ENCODE results near the gene NME4.
"Not testable (repeated sequence)": the region's sequence is repeated elsewhere in the genome, so short reads cannot be mapped to it uniquely, and the experiment has no call there.

Gene NME4

GRCh38 chr16:396199-396598, 800 bp upstream of the NME4 start:
- DNase-seq (ENCODE audit: low read depth in 1 of 2, low spot score in 1 of 2) = no peak

DNA sequence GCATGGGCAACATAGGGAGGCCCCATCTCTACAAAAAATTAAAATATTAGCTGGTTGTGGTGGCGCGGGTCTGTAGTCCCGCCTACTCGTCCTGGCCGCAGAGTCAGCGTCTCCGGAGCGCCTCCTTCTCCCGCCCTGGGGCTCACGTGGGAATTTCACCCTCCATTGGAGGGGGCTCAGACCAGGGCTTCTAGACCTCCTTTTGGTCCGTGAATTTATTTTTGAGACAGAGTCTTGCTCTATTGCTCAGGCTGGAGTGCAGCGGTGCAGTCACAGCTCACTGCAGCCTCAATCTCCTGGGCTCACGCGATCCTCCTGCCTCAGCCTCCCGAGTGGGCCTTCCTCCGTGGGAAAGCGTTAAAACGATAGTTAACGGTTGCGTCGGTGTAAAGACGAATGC, 394 bp upstream of the NME4 start:
- DNase-seq (ENCODE audit: low read depth in 1 of 2, low spot score in 1 of 2) = no peak

DNA sequence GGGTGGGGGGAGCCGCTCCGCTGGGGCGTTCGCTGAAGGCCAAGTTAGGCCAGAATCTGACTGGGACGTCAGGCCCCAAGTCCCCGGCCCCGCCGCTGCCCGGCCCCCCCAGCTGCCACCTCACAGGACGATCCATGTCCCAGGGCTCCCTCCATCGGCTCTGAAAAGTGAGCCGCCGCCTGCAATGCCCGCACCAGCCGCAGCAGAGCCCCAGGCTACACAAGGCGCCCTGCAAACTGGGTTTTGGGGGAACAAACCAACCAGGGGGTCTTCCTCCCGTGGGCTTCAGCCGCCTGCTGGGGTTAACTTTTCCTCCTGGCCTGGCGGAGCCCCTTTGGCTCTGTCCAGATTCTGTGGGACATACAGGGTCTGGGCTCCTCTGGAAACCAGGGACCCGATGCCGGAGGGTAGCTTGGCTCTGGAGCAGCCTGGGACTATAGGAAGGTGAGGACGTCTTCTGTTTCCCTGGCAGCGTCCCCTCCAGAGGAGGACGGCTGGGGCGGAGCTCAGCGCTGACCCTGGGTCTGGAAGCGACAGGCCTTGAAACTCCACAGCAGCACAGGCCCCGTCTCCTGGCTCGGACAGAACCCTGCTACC, 835 bp downstream of the NME4 start:
- no peak for DNase-seq (ENCODE audit: low read depth in 1 of 2, low spot score in 1 of 2)

DNA sequence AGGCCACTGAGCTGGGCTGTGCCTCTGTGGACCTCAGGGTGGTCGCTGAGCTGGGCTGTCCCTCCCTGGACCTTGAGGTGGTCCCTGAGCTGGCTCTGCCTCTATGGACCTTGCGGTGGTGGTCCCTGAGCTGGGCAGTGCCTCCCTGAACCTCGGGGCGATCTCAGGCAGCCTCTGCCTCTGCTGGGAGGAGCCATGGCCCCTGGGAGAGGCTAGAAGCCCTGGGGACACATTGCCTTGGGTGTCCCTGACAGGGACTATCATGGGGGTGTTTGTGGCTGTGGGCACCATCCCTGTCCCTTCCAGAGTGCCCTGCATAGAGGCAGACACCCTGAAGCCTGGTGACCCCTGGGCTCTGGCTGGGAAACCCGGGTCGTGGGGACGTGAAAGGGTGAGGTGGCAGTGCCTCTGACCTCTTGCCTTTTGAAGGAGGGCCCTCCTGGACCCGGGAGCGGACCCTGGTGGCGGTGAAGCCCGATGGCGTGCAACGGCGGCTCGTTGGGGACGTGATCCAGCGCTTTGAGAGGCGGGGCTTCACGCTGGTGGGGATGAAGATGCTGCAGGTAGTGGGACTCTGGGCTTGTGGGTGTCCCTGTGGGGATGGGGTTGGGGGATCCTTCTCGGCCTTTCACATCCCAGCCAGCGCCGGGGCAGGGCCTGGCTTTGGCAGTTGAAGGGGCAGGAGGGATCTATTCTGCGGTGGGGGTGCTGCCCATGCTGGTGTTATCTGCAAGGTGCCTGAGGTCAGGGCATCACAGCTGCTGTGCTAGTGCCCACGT, 1.8 kb downstream of the NME4 start:
- no peak for DNase-seq (ENCODE audit: low read depth in 1 of 2, low spot score in 1 of 2)

DNA sequence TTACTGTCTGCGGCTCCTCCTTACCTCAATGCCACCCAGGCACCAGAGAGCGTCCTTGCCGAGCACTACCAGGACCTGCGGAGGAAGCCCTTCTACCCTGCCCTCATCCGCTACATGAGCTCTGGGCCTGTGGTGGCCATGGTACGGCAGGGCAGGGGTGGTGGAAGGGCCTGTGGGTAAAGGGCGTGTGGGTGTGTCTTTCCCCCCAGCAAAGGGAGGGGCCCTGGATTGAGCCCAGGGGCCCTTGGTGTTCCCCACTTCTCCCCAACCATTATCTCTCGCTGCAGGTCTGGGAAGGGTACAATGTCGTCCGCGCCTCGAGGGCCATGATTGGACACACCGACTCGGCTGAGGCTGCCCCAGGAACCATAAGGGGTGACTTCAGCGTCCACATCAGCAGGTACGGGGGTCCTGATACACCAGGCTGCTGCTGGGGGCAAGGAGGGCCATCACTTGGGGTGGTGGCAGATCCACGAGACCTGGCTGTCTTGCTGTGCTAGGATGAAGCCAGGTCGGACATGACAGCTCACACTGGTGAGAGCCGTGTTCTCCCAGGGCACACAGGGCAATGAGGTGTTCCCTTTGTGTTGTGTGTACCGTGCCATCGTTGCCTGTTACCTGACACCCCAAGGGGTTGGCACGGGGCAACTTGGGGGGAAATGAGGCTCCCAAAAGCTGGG, 2.5 kb downstream of the NME4 start:
- DNase-seq (ENCODE audit: low read depth in 1 of 2, low spot score in 1 of 2) = no peak

- DNase-seq (ENCODE audit: low read depth in 1 of 2, low spot score in 1 of 2) = no peak
Observed at GRCh38 chr16:400061-400591, 3.1 kb downstream of the NME4 start.

- DNase-seq (ENCODE audit: low read depth in 1 of 2, low spot score in 1 of 2) = peak; percentile 97 to 99
Observed at GRCh38 chr16:401468-402348, 4.7 kb downstream of the NME4 start, which contains the start of gene DECR2. TSS of gene DECR2 (plus strand) at chr16:401885. CDS start at chr16:401964, 79 bp downstream.

GRCh38 chr16:404971-405486, 8.0 kb downstream of the NME4 start:
- no peak for DNase-seq (ENCODE audit: low read depth in 1 of 2, low spot score in 1 of 2)

- DNase-seq (ENCODE audit: low read depth in 1 of 2, low spot score in 1 of 2) = no peak
Observed at GRCh38 chr16:405548-406506, 8.8 kb downstream of the NME4 start.

GRCh38 chr16:407253-407652, 10.3 kb downstream of the NME4 start:
- no peak for DNase-seq (ENCODE audit: low read depth in 1 of 2, low spot score in 1 of 2)

GRCh38 chr16:410516-411178, 13.6 kb downstream of the NME4 start:
- no peak for DNase-seq (ENCODE audit: low read depth in 1 of 2, low spot score in 1 of 2)

DNA sequence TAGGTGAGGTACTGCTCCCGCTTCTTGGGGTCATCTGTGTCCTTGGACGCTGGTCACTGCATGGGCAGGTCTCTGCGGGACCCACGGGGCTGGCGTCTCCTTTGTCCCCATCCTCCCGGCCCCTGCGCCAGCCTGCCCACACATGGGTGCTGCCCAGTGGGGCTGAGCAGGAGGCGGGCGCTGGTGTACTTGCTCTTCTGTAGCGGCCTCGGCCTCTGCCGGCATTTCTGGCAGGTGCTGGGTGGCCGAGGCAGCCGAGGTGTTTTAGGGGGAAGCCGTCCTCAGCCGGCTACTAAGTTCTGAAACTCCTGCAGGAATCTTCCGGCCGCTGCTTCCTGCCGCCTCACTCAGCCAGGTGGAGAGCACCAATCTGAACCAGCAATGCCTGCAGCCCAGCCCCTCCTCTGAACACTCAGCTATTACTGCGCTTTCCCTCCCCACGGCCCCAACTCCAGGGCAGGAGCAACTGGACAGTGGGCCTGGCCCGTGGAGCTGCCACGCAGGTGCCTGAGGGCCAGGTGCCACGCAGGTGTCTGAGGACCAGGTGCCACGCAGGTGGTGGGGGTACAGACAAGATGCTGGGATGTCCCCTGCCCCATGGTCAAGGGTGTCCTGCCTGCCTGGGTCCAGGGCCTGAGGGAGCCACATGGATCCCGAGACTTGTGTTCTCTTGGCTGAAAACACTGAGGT, 14.7 kb downstream of the NME4 start:
- DNase-seq (ENCODE audit: low read depth in 1 of 2, low spot score in 1 of 2) = no peak

- no peak for DNase-seq (ENCODE audit: low read depth in 1 of 2, low spot score in 1 of 2)
Observed at GRCh38 chr16:414395-415169, 17.6 kb downstream of the NME4 start.

DNA sequence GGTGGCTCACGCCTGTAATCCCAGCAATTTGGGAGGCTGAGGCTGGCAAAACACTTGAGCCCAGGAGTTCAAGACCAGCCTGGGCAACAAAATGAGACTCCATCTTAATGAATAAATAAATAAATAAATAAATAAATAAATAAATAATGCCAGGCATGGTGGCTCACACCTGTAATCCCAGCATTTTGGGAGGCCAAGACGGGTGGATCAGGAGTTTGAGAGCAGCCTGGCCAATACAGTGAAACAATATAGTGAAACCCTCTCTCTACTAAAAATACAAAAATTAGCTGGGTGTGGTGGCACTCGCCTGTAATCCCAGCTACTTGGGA, 18.1 kb downstream of the NME4 start:
- DNase-seq (ENCODE audit: low read depth in 1 of 2, low spot score in 1 of 2) = not testable (repeated sequence)

GRCh38 chr16:422179-422578, 25.2 kb downstream of the NME4 start:
- DNase-seq (ENCODE audit: low read depth in 1 of 2, low spot score in 1 of 2) = not testable (repeated sequence)

DNA sequence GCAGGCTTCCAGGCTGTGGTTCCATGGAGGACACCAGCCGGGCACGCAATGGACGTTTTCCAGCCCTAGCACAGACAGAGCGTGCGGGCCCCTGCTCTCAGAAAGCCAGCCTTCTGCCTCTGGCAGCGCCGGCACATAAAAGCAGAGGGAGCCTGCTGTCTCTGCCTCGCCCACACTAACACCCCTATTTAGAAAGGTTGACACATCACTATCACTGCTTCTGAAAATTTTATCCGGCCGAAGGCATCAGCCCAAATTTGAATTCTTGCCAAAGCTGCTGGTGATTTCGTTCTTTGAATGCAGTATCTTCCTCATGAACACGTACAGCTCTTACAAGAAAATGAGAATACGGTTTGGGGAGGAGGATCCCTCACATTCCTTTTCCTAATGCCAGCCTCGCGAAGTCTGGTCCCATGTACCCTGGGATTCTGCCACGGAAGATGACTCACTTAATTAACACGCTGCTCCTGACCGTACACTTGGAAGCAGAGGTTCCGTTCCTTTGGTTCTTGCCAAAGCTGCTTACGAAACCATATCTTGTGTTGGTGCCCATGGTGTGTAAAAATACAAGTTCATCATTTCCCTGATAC, 27.1 kb downstream of the NME4 start:
- no peak for DNase-seq (ENCODE audit: low read depth in 1 of 2, low spot score in 1 of 2)

DNA sequence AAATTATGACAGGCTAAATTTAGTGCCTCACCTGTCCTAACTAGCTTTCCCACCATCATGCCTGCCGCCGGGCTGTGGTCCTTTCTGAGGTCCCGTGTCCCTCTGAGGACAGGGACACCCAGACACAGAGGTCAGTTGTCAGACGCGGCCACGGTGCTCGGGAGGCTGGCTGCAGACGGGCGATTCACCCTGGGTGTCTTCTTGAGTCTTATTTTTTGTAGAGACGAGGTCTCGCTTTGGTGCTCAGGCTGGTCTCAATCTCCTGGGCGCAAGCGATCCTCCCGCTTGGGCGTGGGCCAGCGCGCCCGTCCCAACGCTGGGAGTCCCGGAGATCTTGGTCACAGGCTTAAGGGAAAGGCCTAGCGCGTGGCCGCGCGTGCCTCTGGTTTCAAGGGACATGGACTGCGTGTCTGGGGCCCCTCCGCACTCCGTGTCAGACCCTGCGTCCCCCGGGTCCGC, 27.7 kb downstream of the NME4 start:
- DNase-seq (ENCODE audit: low read depth in 1 of 2, low spot score in 1 of 2) = no peak

Data from activated CD4-positive, alpha-beta T cell treated with anti-CD3 and anti-CD28 coated beads, Interleukin-2, amount 50 U/mL, for 24 hours (primary cell).